AG09319 (cell line): ENCODE measurements around the gene MAD1L1.
"Not testable (repeated sequence)": the region's sequence is repeated elsewhere in the genome, so short reads cannot be mapped to it uniquely, and the experiment has no call there.

ENCODE experiments used
- DNase-seq: peaks from one replicate; pipeline ENCODE4 v3.0.0-alpha.2; 2010; ENCODE audit warnings: low read depth; ENCODE audit errors: extremely low read depth
- TF ChIP-seq, protein P1 (sequence below): IDR thresholded peaks from 2 replicates; pipeline ENCODE4 v1.5.1; 2011; ENCODE audit warnings: low read depth, mild to moderate bottlenecking, inconsistent platforms, low read length, moderate library complexity

The MAD1L1 gene

DNA sequence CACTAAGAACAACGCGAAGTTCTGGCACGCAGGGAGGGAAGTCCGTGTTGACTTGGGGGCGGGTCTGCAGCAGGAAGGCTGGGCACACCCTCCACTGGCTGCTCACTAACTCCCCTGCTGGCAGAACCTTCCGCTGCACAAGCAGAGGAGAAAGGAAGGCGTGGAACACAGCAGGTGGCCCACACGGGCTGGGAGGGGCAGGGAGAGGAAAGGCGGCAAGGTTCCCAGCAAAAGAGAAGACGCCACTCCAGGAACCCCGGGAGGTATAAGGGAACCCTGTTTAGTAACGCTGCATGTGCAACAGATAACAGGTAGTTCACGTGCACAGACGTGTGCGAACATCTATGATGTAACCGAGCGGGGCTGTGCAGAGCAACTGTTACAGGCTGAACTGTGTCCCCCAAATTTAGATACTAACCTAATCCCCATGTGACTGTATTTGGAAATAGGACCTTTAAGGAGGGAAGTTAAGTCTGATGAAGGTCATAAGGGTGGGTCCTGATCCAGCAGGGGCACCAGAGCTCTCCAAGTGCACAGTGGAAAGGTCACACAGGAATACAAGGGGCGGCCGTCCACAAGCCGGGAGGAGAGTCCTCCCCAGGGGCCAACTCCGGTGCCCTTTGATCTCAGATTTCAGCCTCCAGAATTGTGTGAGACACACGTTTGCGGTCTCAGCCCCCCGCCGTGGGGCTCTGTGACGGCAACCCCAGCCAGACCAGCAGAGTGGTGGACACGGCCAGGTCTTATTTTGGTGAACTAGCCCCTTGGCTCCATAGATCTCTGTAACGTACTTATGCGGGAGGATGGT lies 357.1 kb downstream of the MAD1L1 start:
- DNase-seq, result not testable (repeated sequence)
- TF ChIP-seq, protein P1, sequence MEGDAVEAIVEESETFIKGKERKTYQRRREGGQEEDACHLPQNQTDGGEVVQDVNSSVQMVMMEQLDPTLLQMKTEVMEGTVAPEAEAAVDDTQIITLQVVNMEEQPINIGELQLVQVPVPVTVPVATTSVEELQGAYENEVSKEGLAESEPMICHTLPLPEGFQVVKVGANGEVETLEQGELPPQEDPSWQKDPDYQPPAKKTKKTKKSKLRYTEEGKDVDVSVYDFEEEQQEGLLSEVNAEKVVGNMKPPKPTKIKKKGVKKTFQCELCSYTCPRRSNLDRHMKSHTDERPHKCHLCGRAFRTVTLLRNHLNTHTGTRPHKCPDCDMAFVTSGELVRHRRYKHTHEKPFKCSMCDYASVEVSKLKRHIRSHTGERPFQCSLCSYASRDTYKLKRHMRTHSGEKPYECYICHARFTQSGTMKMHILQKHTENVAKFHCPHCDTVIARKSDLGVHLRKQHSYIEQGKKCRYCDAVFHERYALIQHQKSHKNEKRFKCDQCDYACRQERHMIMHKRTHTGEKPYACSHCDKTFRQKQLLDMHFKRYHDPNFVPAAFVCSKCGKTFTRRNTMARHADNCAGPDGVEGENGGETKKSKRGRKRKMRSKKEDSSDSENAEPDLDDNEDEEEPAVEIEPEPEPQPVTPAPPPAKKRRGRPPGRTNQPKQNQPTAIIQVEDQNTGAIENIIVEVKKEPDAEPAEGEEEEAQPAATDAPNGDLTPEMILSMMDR, result peak; percentile 14

- DNase-seq, result not testable (repeated sequence)
Observed at GRCh38 chr7:1874590-1875391, 358.0 kb downstream of the MAD1L1 start.

DNA sequence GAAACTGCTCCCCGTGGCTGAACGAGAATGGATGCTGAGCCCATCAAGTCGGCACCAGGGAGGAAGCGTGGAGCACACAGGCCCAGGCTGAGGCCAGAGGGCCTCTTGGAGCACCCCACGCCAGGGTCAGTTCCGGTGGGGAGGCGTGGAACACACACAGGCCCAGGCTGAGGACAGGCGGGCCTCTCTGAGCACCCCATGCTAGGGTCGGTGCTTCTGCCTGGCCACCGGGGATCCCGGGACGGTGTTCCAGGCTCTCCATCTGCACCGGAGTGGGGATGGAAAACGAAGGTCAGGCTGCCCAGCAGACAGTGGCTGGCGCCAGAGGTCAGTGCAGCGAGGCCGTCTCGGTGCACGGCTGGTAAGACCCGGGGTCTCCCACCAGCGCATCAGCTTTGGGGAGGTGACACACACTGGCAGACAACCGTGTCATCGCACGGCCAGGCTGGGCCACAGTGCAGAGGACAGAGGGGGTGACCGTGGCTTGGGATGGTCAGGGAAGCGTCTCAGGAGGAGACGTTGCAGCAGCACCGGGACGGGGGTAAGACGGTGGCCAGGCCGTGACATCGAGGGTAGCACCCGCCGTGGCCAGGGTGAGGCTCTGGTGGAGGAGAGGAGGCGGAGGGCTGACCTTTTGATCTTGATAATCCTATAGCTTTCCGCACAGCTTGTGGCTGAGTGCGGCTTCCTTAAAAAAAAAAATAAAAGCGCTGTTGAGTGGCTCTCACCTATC lies 358.7 kb downstream of the MAD1L1 start:
- TF ChIP-seq, protein P1, result no peak
- no peak for DNase-seq

GRCh38 chr7:1873421-1873820 lies 359.3 kb downstream of the MAD1L1 start:
- no peak for DNase-seq
- TF ChIP-seq, protein P1, result no peak

DNA sequence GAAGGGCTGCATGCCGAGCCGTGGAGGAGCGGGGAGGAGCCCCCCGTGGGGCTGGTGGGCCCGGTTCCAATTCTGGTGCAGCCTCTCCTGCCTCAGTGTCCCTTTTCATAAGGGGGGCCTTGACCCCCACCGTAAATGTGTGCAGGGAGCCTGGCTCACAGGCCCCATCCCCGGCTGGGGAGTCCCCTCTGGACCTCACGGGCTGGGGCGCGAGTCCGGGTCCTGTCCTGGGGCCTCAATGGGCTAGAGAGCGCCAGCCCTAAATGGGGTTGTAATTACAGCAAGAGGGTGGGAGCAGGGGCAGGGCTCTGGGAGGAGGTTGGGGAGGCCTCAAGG lies 359.7 kb downstream of the MAD1L1 start:
- no peak for DNase-seq
- TF ChIP-seq, protein P1, result no peak

DNA sequence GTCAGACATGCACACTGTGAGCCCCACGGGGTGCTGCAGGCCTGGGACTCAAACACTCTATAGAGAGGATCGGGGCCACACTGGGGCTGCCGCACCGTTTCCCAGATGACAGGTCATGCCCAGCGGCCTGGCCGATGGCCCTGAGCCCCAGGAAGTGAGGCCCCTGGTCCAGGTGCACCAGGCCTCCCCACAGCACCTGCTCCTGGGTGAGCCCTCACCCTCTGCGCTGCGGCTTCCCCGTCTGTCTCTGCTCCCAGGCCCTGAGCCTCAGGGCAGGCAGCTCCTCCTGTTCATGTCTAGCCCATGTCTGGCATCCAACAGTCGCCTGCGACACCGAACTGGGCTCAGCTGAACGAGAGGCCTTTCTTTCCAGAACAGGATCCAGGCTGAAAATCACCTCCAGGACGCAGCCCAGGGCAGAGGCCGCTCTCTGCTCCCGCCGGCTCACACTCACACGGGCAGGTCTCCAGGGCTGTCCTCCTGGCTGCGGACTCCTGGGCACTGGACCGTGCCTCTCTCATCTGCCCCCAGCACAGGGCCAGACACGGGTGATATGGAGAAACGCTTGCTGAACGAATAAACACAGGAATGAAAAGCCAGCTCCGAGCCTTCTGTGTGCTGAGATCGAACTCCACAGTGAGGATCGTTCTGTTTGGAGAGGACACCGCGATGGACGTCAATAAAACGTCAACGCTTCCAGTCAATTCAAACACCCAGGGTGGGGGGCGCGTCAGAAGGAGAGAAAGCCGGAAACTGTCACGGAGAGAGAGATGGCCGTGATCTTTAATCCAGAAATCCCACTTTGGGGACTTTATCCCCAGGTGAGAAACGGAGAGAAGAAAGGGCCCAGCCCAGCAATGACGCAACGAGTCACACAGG lies 360.3 kb downstream of the MAD1L1 start:
- DNase-seq, result no peak
- TF ChIP-seq, protein P1, result no peak
